ENCODE data around the gene MSH6.
"Not testable (repeated sequence)": the region's sequence is repeated elsewhere in the genome, so short reads cannot be mapped to it uniquely, and the experiment has no call there.

MSH6 gene

DNA sequence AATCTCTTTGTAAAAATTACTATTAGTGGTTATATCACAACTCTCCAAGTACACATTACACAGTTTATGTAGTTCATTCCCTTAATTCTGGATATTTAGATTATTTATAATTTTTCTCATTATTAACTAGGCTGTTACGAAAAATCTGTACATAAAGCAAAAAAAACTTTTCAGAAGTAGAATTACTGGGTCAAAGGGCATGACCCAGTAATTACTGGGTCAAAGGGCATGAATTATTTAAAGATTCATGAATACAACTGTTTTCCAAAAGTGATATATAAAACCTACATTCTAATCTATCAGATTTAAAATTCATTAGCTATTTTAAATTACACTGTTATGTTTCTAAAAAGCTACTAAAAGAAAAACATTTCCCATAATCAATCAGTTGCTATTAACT is 55.3 kb downstream of the MSH6 start:
- DNase-seq (ENCODE audit: low read depth in 2 of 2) = no peak

DNA sequence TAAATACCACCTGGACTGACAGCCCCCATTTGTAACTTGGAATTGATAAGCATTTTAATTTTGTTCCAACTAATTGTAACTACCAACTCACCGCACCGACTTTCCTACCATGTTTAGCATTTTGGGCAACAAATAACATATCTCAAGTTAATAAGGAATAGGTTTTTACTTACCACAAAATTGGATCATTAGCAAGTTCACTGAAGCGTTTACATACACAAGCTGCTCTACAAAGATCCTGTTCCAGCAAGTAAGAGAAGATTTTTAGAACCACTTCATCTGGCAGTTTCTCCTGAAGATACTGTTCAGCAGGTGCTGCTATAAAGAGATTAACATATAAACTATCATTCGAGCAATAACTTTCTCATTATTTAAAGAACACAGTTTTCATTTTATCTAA is 55.7 kb downstream of the MSH6 start:
- DNase-seq (ENCODE audit: low read depth in 2 of 2) = no peak

DNA sequence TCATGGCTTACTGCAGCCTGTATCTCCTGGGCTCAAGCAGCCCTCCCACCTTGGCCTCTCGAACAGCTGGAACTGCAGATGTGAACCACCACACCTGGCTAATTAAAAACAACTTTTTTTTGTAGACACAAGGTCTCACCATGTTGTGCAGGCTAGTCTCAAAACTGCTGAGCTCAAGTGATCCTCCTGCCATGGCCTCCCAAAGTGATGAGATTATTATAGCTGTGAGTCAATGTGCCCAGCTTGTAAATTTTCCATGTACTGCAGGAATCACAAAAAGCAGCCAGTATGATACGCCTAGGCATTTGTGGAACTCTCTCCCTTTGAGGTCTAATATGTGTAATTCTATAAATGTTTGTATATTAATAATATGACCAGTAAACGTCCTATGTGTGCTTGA is 59.9 kb downstream of the MSH6 start:
- DNase-seq (ENCODE audit: low read depth in 2 of 2) = no peak

DNA sequence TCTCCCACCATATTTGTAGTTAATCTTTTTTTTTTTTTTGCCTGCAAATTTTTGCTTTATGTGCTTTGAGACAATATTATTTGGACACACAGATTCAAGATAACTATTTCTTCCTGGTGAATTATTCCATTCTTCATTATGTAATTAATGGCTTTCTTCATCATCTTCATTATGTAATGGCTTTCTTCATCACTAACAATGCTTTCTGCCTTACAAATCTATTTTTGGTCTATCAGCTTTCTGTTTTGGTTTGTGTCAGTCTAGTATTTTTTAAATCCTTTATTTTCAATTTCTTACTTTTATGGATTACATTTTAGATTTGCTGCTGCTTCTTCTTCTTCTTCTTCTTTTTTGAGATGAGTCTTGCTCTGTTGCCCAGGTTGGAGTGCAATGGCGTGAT is 60.5 kb downstream of the MSH6 start:
- no peak for DNase-seq (ENCODE audit: low read depth in 2 of 2)

DNA sequence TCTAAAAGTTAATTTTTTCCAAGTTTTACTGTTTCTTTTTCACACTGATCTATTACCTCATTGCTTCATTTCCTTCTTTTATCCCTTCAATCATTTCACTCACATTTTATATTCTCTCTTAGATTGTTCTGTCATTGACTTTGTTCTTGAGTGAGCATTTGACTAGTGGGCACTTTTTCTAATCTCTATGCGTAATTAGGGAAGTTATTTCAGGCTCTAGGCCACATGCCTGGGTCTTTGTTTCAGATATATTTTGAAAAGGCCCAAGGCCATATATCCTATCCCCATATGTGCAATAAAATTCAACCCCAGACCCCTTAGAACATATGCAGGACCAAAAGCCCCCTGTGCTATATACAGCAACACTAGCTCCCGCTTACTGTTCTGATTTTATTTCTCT is 61.2 kb downstream of the MSH6 start:
- no peak for DNase-seq (ENCODE audit: low read depth in 2 of 2)

DNA sequence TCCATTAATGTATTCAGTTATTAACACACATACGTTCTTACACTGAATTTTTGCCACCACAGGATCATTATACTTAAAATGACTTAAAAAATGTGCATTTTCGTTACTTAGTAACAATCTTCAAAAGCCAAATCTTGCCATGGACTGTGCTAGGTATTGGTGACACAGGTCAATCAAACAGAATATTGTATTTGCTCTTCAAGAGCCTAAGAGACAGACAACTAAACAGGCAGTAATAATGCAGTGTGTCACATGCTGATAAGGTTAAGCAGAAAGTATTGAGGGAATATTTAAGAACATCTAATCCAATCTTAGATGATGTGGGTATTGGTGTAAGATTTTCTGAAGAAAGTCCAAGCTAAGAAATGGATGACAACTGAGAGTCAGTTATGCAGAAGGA is 66.4 kb downstream of the MSH6 start:
- no peak for DNase-seq (ENCODE audit: low read depth in 2 of 2)

DNA sequence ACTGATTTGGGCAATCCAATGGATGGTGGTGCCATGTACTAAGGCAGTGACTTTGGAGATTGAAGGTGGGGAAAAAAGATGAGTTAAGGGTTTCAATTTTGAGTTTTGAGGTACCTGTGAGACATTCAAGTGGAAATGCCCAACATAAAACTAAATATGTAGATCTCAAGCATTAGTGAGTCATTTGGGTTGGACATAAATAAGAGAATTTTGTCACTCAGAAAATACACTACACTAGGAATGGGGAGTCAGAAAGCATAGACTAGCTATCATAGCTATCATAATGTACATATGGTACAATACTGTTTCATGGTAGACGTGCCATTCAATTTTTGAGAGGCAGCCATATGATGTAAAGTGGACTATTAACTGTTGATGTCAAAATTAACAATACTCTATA is 67.3 kb downstream of the MSH6 start:
- no peak for DNase-seq (ENCODE audit: low read depth in 2 of 2)

DNA sequence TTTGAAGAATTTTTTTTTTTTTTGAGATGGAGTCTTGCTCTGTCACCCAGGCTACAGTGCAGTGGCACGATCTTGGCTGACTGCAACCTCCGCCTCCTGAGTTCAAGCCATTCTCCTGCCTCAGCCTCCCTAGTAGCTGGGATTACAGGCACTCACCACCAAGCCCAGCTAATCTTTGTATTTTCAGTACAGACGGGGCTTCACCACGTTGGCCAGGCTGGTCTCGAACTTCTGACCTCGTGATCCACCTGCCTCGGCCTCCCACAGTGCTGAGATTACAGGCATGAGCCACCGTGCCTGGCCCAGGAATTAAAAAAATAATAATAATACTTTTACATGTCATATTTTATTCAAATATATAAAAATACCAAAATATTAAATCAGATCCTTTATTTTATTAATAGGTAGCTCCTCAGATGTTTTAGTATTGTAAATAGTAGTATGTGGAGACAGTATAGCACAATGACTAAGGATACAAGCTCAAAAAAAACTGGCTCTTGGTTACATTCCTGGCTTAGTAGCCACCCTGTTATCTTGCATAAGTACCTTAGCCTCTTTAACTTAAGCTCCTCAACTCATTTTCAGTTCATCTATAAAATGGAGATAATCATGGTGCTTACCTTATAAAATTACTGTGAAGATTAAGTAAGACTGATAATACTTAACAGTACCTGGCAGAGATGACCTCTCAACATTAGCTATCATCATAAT is 70.3 kb downstream of the MSH6 start:
- not testable (repeated sequence) for DNase-seq (ENCODE audit: low read depth in 2 of 2)

Data from stimulated activated CD8-positive, alpha-beta memory T cell treated with anti-CD3 and anti-CD28 coated beads, Interleukin-7, amount 100 ng/mL, for 4 hours (primary cell).